Tibial artery (tissue), 4 donors: ENCODE data around the gene MAMDC2.

Experiments used
- DNase-seq, 2 donors: peaks; one replicate each; pipeline ENCODE4 v3.0.0-alpha.2; 2019
- H3K27ac ChIP-seq, 2 donors: fragments of 200-600 bp; sonication (generic) in 1 of 2; 1 replicate in 1 of 2; 2 replicates in 1 of 2; pipeline ENCODE4 v1.5.1; 2018 to 2019; ENCODE audit warnings: mild to moderate bottlenecking in 1 of 2
- H3K27me3 ChIP-seq, 2 donors: fragments of 200-600 bp; sonication (generic) in 1 of 2; one replicate each; pipeline versions ENCODE4 v1.5.1 to v1.6.0; 2016 to 2019
- H3K36me3 ChIP-seq, 3 donors: fragments of 200-600 bp; sonication (generic) in 2 of 3; one replicate each; pipeline ENCODE4 v1.5.1; 2016 to 2019; ENCODE audit warnings: mild to moderate bottlenecking in 2 of 3
- H3K4me1 ChIP-seq, 4 donors: fragments of 200-600 bp; sonication (generic) in 2 of 4; 1 replicate in 3 of 4; 2 replicates in 1 of 4; pipeline ENCODE4 v1.5.1; 2016 to 2019
- H3K4me3 ChIP-seq, 2 donors: fragments of 200-600 bp; sonication (generic) in 1 of 2; 1 replicate in 1 of 2; 2 replicates in 1 of 2; pipeline ENCODE4 v1.5.1; 2018 to 2019; ENCODE audit warnings: mild to moderate bottlenecking in 2 of 2
- H3K9me3 ChIP-seq, 3 donors: fragments of 200-600 bp; sonication (generic) in 1 of 3; one replicate each; pipeline ENCODE4 v1.5.1; 2016 to 2019
- CTCF ChIP-seq, 2 experiments: fragments of 200-600 bp in 1 of 2; fragments of 450-650 bp in 1 of 2; IDR thresholded peaks; one replicate each; pipeline ENCODE4 v1.5.1; 2017 to 2019; ENCODE audit warnings: antibody characterized with exemption in 2 of 2, mild to moderate bottlenecking in 1 of 2, moderate library complexity in 1 of 2
- intact Hi-C: fragments of 100-400 bp; cut with DNase I; formaldehyde crosslinking; loops from one replicate; pipeline ENCODE4 v1.15.0; 2023; ENCODE audit warnings: low total_unique reads

The MAMDC2 gene

GRCh38 chr9:70052768-70053167 lies 9.1 kb downstream of the MAMDC2 start:
- no peaks in the 10 kb centered on the region for H3K9me3 ChIP-seq
- intact Hi-C loops, result no loop called here
- peak overlapping the region; percentile 86 to 89 for H3K27ac ChIP-seq
- no peak for TF ChIP-seq CTCF (IDR thresholded peaks at IDR 0.05)
- no peaks in the 10 kb centered on the region for H3K36me3 ChIP-seq
- no peak overlapping the region for H3K4me3 ChIP-seq
- H3K27me3 ChIP-seq, result no peaks in the 10 kb centered on the region
- peaks cover 0 to 98% (median 73%) of the 10 kb centered on the region in 4 donors for H3K4me1 ChIP-seq
- no peak for DNase-seq

DNA sequence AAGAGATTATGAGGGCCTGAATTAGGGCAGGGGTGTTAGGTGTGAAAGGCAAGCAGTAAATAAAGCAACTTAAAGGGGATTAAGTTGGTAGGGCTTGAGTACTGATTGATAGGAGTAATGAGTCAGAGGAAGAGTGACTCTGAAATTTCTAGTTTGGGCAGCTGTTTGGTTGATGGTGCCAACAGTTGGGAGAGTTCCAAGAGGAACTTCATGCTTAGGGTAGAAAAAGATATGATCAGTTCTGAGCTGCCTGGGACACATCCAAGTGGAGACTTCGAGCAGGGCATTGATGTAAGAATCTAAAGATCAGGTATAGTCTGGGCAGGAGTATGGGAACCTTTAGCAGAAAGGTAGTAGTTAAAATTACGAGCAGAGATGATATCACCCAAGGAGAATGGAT lies 10.2 kb downstream of the MAMDC2 start:
- TF ChIP-seq CTCF (IDR thresholded peaks at IDR 0.05), result no peak
- Histone ChIP-seq H3K4me3 (no peak overlapping the region), H3K9me3 (no peaks in the 10 kb centered on the region), H3K4me1 (peaks cover 0 to 98% (median 73%) of the 10 kb centered on the region in 4 donors), H3K36me3 (no peaks in the 10 kb centered on the region), H3K27me3 (no peaks in the 10 kb centered on the region), H3K27ac (peak overlapping the region; percentile 86 to 89)
- peak in 1 of 2 donors; percentile 53 for DNase-seq
- intact Hi-C loops, result no loop called here

- no peaks in the 10 kb centered on the region for H3K27me3 ChIP-seq
- no peaks in the 10 kb centered on the region for H3K36me3 ChIP-seq
- peaks cover 0 to 98% (median 66%) of the 10 kb centered on the region in 4 donors for H3K4me1 ChIP-seq
- DNase-seq, result no peak
- peak overlapping the region; percentile 86 to 89 for H3K27ac ChIP-seq
- no peak for TF ChIP-seq CTCF (IDR thresholded peaks at IDR 0.05)
- H3K4me3 ChIP-seq, result no peak overlapping the region
- no peaks in the 10 kb centered on the region for H3K9me3 ChIP-seq
- intact Hi-C loops, result no loop called here
These were observed 10.9 kb downstream of the MAMDC2 start for GRCh38 chr9:70054521-70054920.

DNA sequence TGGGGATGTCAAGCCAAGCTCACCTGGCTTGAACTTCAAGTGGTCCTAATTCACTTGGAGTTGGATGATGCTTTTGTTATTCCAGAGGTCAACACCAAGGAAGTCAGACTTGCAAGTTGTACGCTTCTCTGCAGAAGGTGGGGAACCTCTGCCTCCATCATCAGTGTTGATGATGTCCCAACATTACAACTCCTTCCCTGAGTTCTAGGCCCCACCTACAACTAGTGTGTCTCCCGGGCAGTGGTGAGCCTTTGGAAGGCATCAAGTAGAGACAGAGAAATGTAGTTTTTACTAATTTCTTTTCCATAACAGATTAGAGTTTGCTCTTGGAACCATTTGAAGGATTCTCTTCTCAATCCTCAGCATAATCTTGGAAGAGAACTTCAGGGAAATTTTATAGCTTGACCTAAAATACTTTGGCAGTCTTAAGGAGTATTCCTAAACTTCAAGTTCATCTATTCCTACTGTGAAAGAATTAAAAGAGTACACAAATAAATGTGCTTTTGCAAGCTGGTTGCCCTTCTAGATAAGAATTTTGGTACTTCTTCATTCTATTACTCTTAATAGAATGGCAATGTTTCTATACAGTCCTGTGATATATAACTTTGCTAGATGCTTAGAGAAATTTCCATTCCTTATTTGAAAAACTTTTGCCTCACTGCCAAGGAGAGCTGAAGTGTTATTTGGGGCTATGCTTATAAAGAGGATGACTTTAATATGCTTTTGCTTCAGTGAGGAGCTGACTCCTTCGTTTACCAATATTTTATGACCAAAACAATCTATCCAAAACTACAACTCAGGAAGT lies 12.0 kb downstream of the MAMDC2 start:
- no peaks in the 10 kb centered on the region for H3K9me3 ChIP-seq
- H3K4me1 ChIP-seq, result peaks cover 0 to 90% (median 57%) of the 10 kb centered on the region in 4 donors
- intact Hi-C loops, result no loop called here
- H3K36me3 ChIP-seq, result no peaks in the 10 kb centered on the region
- H3K27ac ChIP-seq, result peak overlapping the region; percentile 86 to 89
- DNase-seq, result no peak
- no peaks in the 10 kb centered on the region for H3K27me3 ChIP-seq
- H3K4me3 ChIP-seq, result no peak overlapping the region
- no peak for TF ChIP-seq CTCF (IDR thresholded peaks at IDR 0.05)

GRCh38 chr9:70056211-70056944 lies 12.7 kb downstream of the MAMDC2 start:
- peak overlapping the region; percentile 86 to 89 for H3K27ac ChIP-seq
- intact Hi-C loops, result no loop called here
- no peak for TF ChIP-seq CTCF (IDR thresholded peaks at IDR 0.05)
- H3K27me3 ChIP-seq, result no peaks in the 10 kb centered on the region
- no peaks in the 10 kb centered on the region for H3K9me3 ChIP-seq
- peaks cover 0 to 82% (median 50%) of the 10 kb centered on the region in 4 donors for H3K4me1 ChIP-seq
- DNase-seq, result no peak
- H3K36me3 ChIP-seq, result peaks cover 0 to 7% (median 5%) of the 10 kb centered on the region in 3 donors
- no peak overlapping the region for H3K4me3 ChIP-seq
